H9 (cell line): ENCODE results near the gene MINDY2. TPM values are rescaled to one million over a fixed set of nuclear protein-coding genes. Genes with fewer than 3 reads are reported as not detected.

Source experiments
- DNase-seq: peaks from one replicate; pipeline ENCODE4 v3.0.0-alpha.2; 2017
- H2AFZ ChIP-seq: one replicate; pipeline ENCODE4 v1.6.1; 2013; ENCODE audit warnings: mild to moderate bottlenecking, low read length, control low read depth, moderate library complexity
- H2AK5ac ChIP-seq: 2 replicates; pipeline ENCODE4 v1.6.1; 2013; ENCODE audit warnings: low read length, control low read depth, mixed read lengths; ENCODE audit not compliant: insufficient read length
- H2BK120ac ChIP-seq: one replicate; pipeline ENCODE4 v1.6.1; 2013; ENCODE audit warnings: low read depth, mild to moderate bottlenecking, low read length, control low read depth, inconsistent platforms; ENCODE audit not compliant: poor library complexity, severe bottlenecking
- H2BK12ac ChIP-seq: 2 replicates; pipeline ENCODE4 v1.6.1; 2013; ENCODE audit warnings: low read length, control low read depth, mixed read lengths, low read depth; ENCODE audit not compliant: insufficient read length
- H2BK15ac ChIP-seq: 2 replicates; pipeline ENCODE4 v1.6.1; 2013; ENCODE audit warnings: low read depth, low read length, control low read depth
- H2BK20ac ChIP-seq: one replicate; pipeline ENCODE4 v1.6.1; 2013; ENCODE audit warnings: low read depth, mild to moderate bottlenecking, low read length, control low read depth, inconsistent platforms; ENCODE audit not compliant: poor library complexity, severe bottlenecking
- H2BK5ac ChIP-seq: 2 replicates; pipeline ENCODE4 v1.6.1; 2013; ENCODE audit warnings: low read length, control low read depth, mixed read lengths; ENCODE audit not compliant: insufficient read length
- H3K14ac ChIP-seq: 2 replicates; pipeline ENCODE4 v1.6.1; 2013; ENCODE audit warnings: low read length, control low read depth; ENCODE audit not compliant: insufficient read depth
- H3K18ac ChIP-seq: 2 replicates; pipeline ENCODE4 v1.6.1; 2013; ENCODE audit warnings: low read depth, mild to moderate bottlenecking, mixed read lengths, low read length, control low read depth; ENCODE audit not compliant: insufficient read length
- H3K23ac ChIP-seq: 2 replicates; pipeline ENCODE4 v1.6.1; 2013; ENCODE audit warnings: low read length, control low read depth, mixed read lengths, low read depth; ENCODE audit not compliant: insufficient read length
- H3K23me2 ChIP-seq: 2 replicates; pipeline ENCODE4 v1.6.1; 2013; ENCODE audit warnings: low read depth, mild to moderate bottlenecking, mixed read lengths, low read length, control low read depth; ENCODE audit not compliant: insufficient read length, poor library complexity, severe bottlenecking
- H3K27ac ChIP-seq: 2 replicates; pipeline ENCODE4 v1.5.1; 2013; ENCODE audit warnings: low read length, control low read depth, mixed read lengths, low read depth; ENCODE audit not compliant: insufficient read length
- H3K27me3 ChIP-seq: 2 replicates; pipeline ENCODE4 v1.6.1; 2013; ENCODE audit warnings: low read length, control low read depth, inconsistent platforms; ENCODE audit not compliant: insufficient read depth
- H3K4ac ChIP-seq: 2 replicates; pipeline ENCODE4 v1.6.1; 2013; ENCODE audit warnings: low read depth, mild to moderate bottlenecking, control low read depth, inconsistent platforms, low read length, moderate library complexity
- H3K4me1 ChIP-seq: 2 replicates; pipeline ENCODE4 v1.6.1; 2013; ENCODE audit warnings: low read length, control low read depth, inconsistent platforms; ENCODE audit not compliant: insufficient read depth
- H3K4me2 ChIP-seq: 2 replicates; pipeline ENCODE4 v1.6.1; 2013; ENCODE audit warnings: low read length, control low read depth, mixed read lengths; ENCODE audit not compliant: insufficient read length, insufficient read depth
- H3K56ac ChIP-seq: 2 replicates; pipeline ENCODE4 v1.6.1; 2013; ENCODE audit warnings: low read depth, mild to moderate bottlenecking, mixed read lengths, low read length, control low read depth; ENCODE audit not compliant: insufficient read length
- H3K79me1 ChIP-seq: 2 replicates; pipeline ENCODE4 v1.6.1; 2013; ENCODE audit warnings: low read depth, mild to moderate bottlenecking, moderate library complexity, low read length, control low read depth, inconsistent platforms; ENCODE audit not compliant: insufficient read depth, poor library complexity, severe bottlenecking
- H3K79me2 ChIP-seq: 2 replicates; pipeline ENCODE4 v1.6.1; 2013; ENCODE audit warnings: low read length, control low read depth, inconsistent platforms; ENCODE audit not compliant: insufficient read depth
- H3K9ac ChIP-seq: 2 replicates; pipeline ENCODE4 v1.6.1; 2013; ENCODE audit warnings: low read length, control low read depth, mixed read lengths; ENCODE audit not compliant: insufficient read length; ENCODE audit errors: extremely low read depth
- H3K9me3 ChIP-seq: one replicate; pipeline ENCODE4 v1.6.1; 2013; ENCODE audit warnings: low read depth, low read length, inconsistent platforms; ENCODE audit not compliant: control insufficient read depth
- H3T11ph ChIP-seq: one replicate; pipeline ENCODE4 v1.6.1; 2013; ENCODE audit warnings: mild to moderate bottlenecking, low read length, control low read depth, inconsistent platforms
- H4K20me1 ChIP-seq: one replicate; pipeline ENCODE4 v1.6.1; 2013; ENCODE audit not compliant: control insufficient read depth, insufficient read length, insufficient read depth
- H4K5ac ChIP-seq: 2 replicates; pipeline ENCODE4 v1.6.1; 2013; ENCODE audit warnings: low read depth, mild to moderate bottlenecking, mixed read lengths, low read length, control low read depth; ENCODE audit not compliant: insufficient read length
- H4K8ac ChIP-seq: replicated peaks from 2 replicates; pipeline ENCODE4 v1.6.1; 2013; ENCODE audit warnings: low read length, control low read depth, mixed read lengths, low read depth; ENCODE audit not compliant: insufficient read length
- H4K91ac ChIP-seq: 2 replicates; pipeline ENCODE4 v1.6.1; 2013; ENCODE audit warnings: low read depth, mild to moderate bottlenecking, moderate library complexity, mixed read lengths, low read length, control low read depth; ENCODE audit not compliant: insufficient read length
- H3K27ac Mint-ChIP-seq, 3 experiments: 2 replicates in 2 of 3; 3 replicates in 1 of 3; pipeline ENCODE4 v1.8.0; 2020 to 2021; ENCODE audit warnings: mixed read lengths in 3 of 3, mild to moderate bottlenecking in 1 of 3, moderate library complexity in 1 of 3
- H3K27me3 Mint-ChIP-seq: 2 replicates; pipeline ENCODE4 v1.8.0; 2021; ENCODE audit warnings: low read depth, mild to moderate bottlenecking, moderate library complexity, mixed read lengths
- H3K36me3 Mint-ChIP-seq, 3 experiments: 2 replicates in 2 of 3; 3 replicates in 1 of 3; pipeline ENCODE4 v1.8.0; 2020 to 2021; ENCODE audit warnings: low read depth in 3 of 3, mixed read lengths in 3 of 3; ENCODE audit not compliant: insufficient read depth in 1 of 3
- H3K4me1 Mint-ChIP-seq, 2 experiments: 2 replicates each; pipeline ENCODE4 v1.8.0; 2020; ENCODE audit warnings: mixed read lengths in 2 of 2
- H3K4me3 Mint-ChIP-seq, 2 experiments: 2 replicates in 1 of 2; 3 replicates in 1 of 2; pipeline ENCODE4 v1.8.0; 2020 to 2021; ENCODE audit warnings: mild to moderate bottlenecking in 2 of 2, mixed read lengths in 2 of 2, moderate library complexity in 1 of 2
- H3K9me3 Mint-ChIP-seq, 2 experiments: 2 replicates in 1 of 2; 3 replicates in 1 of 2; pipeline ENCODE4 v1.8.0; 2020; ENCODE audit warnings: mild to moderate bottlenecking in 2 of 2, mixed read lengths in 2 of 2, moderate library complexity in 1 of 2
- CTCF ChIP-seq: fragments of 200-600 bp; sonication (generic); conservative IDR thresholded peaks from 3 replicates; pipeline ENCODE4 v1.8.0; 2021; ENCODE audit warnings: antibody characterized with exemption, mild to moderate bottlenecking
- WGBS: extraction: QIAGEN DNeasy Blood & Tissue Kit; methylation state at CpG from one replicate; pipeline ENCODE4 v1.1.7; 2013; ENCODE audit warnings: missing lambda C conversion rate, low lambda C conversion rate, mixed read lengths; ENCODE audit not compliant: insufficient read length; ENCODE audit errors: extremely low coverage; 5-methylcytosine and 5-hydroxymethylcytosine counted together
- total RNA-seq: library from RNA; stranded (reverse); gene quantifications from 2 replicates; pipeline ENCODE4 v1.2.1, GENCODE V29; 2021

Gene MINDY2
- total RNA-seq, 1 experiment from 2014 or later = 32.3 TPM

DNA sequence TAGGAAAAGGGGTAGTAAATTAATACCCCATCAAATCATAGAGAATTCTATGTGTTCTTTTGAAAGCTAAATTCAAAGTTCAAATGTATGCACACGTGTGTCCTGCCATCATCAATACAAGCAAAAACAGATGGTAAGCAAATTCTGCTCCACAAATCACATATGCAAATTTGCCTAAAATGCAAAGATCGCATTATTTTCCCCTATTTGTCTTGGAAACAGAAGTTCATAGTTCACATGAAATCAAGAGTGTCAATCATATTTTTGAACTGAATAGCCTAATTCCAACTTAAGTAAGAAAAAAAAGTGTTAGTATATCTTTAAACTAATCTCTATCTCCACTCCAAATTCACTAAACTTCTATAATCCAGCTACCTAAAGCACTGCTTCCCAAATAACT lies 30.1 kb upstream of the MINDY2 start:
- Histone ChIP-seq H3K23ac (no peak overlapping the region), H2AFZ (no peak overlapping the region), H4K5ac (no peak overlapping the region), H3K18ac (no peak overlapping the region), H3T11ph (no peak overlapping the region), H3K4me1 (peaks cover 2% of the 10 kb centered on the region; the same call in 1 of the 2 replicates), H4K91ac (no peak overlapping the region), H3K4ac (no peak overlapping the region), H2BK20ac (no peak overlapping the region), H3K79me1 (peaks cover 6% of the 10 kb centered on the region), H2BK15ac (no peak overlapping the region), H3K56ac (no peak overlapping the region), H3K9me3 (no peaks in the 10 kb centered on the region), H3K27me3 (no peaks in the 10 kb centered on the region), H4K20me1 (no peaks in the 10 kb centered on the region), H2AK5ac (no peak overlapping the region), H3K79me2 (peaks cover 30% of the 10 kb centered on the region; the same call in 1 of the 2 replicates), H3K23me2 (no peaks in the 10 kb centered on the region), H2BK5ac (no peak overlapping the region), H2BK12ac (no peak overlapping the region), H4K8ac (no peak overlapping the region), H3K4me2 (no peak overlapping the region), H3K9ac (no peak overlapping the region), H3K27ac (no peak overlapping the region), H2BK120ac (no peak overlapping the region), H3K14ac (no peak overlapping the region)
- no peak for DNase-seq
- Mint-ChIP-seq H3K27ac (no peak overlapping the region), H3K4me3 (no peak overlapping the region), H3K9me3 (no peaks in the 10 kb centered on the region), H3K27me3 (no peaks in the 10 kb centered on the region), H3K36me3 (no peaks in the 10 kb centered on the region), H3K4me1 (peaks cover 51 to 55% of the 10 kb centered on the region in 2 experiments)
- TF ChIP-seq CTCF = no peak
- no CpG with 5 or more reads among the region's 2 CpGs for WGBS
